HepG2 (cell line): ENCODE data around the gene JADE3. TPM values are rescaled to one million over a fixed set of nuclear protein-coding genes. Genes with fewer than 3 reads are reported as not detected.

ENCODE experiments used
- ATRX ChIP-seq: sonication (generic); formaldehyde crosslinking; IDR thresholded peaks from 2 replicates; pipeline ENCODE4 v1.4.0; 2020; ENCODE audit warnings: missing genetic modification reagents, borderline replicate concordance
- BCL6 ChIP-seq: IDR thresholded peaks from 2 replicates; pipeline ENCODE4 v1.6.1; 2016; ENCODE audit warnings: missing genetic modification reagents, missing compliant biosample characterization
- GATAD1 ChIP-seq: IDR thresholded peaks from 2 replicates; pipeline ENCODE4 v1.6.1; 2016; ENCODE audit warnings: missing genetic modification reagents, missing compliant biosample characterization
- HDAC1 ChIP-seq: sonication (generic); formaldehyde crosslinking; IDR thresholded peaks from 2 replicates; pipeline ENCODE4 v1.5.1; 2020; ENCODE audit warnings: mild to moderate bottlenecking, missing genetic modification reagents
- HOXA7 ChIP-seq: sonication (generic); formaldehyde crosslinking; IDR thresholded peaks from 2 replicates; pipeline ENCODE4 v1.8.1; 2022; ENCODE audit warnings: mild to moderate bottlenecking, missing genetic modification reagents, moderate library complexity
- KDM1A ChIP-seq: IDR thresholded peaks from 2 replicates; pipeline ENCODE4 v1.6.1; 2016; ENCODE audit warnings: missing compliant biosample characterization
- KDM6A ChIP-seq: IDR thresholded peaks from 2 replicates; pipeline ENCODE4 v1.6.1; 2016; ENCODE audit warnings: low read depth
- MAFG ChIP-seq: sonication (generic); formaldehyde crosslinking; IDR thresholded peaks from 2 replicates; pipeline ENCODE4 v1.5.1; 2020; ENCODE audit warnings: mild to moderate bottlenecking, missing genetic modification reagents
- PAXIP1 ChIP-seq: sonication (generic); formaldehyde crosslinking; conservative IDR thresholded peaks from 2 replicates; pipeline ENCODE4 v1.4.0; 2020; ENCODE audit warnings: mild to moderate bottlenecking, missing genetic modification reagents, moderate library complexity
- RAD51 ChIP-seq: fragments of 450-650 bp; IDR thresholded peaks from 2 replicates; pipeline ENCODE4 v1.6.1; 2016; ENCODE audit warnings: borderline replicate concordance
- SKIL ChIP-seq: sonication (generic); formaldehyde crosslinking; IDR thresholded peaks from 2 replicates; pipeline ENCODE4 v1.8.0; 2022; ENCODE audit warnings: missing genetic modification reagents, mild to moderate bottlenecking, moderate library complexity, borderline replicate concordance
- SNRNP70 ChIP-seq: fragments of 200-400 bp; formaldehyde crosslinking; IDR thresholded peaks from 2 replicates; pipeline ENCODE4 v1.6.1; 2017; ENCODE audit warnings: mild to moderate bottlenecking, low read depth, low read length, moderate library complexity
- TBP ChIP-seq: sonication (generic); formaldehyde crosslinking; IDR thresholded peaks from 2 replicates; pipeline ENCODE4 v1.5.0; 2020; ENCODE audit warnings: missing genetic modification reagents
- THYN1 ChIP-seq: sonication (generic); formaldehyde crosslinking; IDR thresholded peaks from 2 replicates; pipeline ENCODE4 v1.8.1; 2023; ENCODE audit warnings: low read depth, mild to moderate bottlenecking, moderate library complexity, missing genetic modification reagents, borderline replicate concordance
- ZBTB44 ChIP-seq: sonication (generic); formaldehyde crosslinking; IDR thresholded peaks from 2 replicates; pipeline ENCODE4 v1.4.0; 2020; ENCODE audit warnings: missing genetic modification reagents
- ZFP37 ChIP-seq: sonication (generic); formaldehyde crosslinking; IDR thresholded peaks from 2 replicates; pipeline ENCODE4 v1.4.0; 2020; ENCODE audit warnings: missing genetic modification reagents, borderline replicate concordance
- ZMYM2 ChIP-seq: sonication (generic); formaldehyde crosslinking; IDR thresholded peaks from 2 replicates; pipeline ENCODE4 v1.8.0; 2022; ENCODE audit warnings: mild to moderate bottlenecking, missing genetic modification reagents
- ZNF180 ChIP-seq: sonication (generic); formaldehyde crosslinking; IDR thresholded peaks from 2 replicates; pipeline ENCODE4 v1.4.0; 2020; ENCODE audit warnings: low read depth, missing genetic modification reagents, borderline replicate concordance
- ZNF720 ChIP-seq: sonication (generic); formaldehyde crosslinking; IDR thresholded peaks from 2 replicates; pipeline ENCODE4 v1.4.0; 2020; ENCODE audit warnings: missing genetic modification reagents
- ZNF749 ChIP-seq: sonication (generic); formaldehyde crosslinking; IDR thresholded peaks from 2 replicates; pipeline ENCODE4 v1.8.0; 2022; ENCODE audit warnings: mild to moderate bottlenecking, missing genetic modification reagents, moderate library complexity, borderline replicate concordance
- ZSCAN5A ChIP-seq: sonication (generic); formaldehyde crosslinking; IDR thresholded peaks from 2 replicates; pipeline ENCODE4 v1.8.0; 2022; ENCODE audit warnings: mild to moderate bottlenecking, missing genetic modification reagents, borderline replicate concordance
- polyA plus RNA-seq, 8 experiments: library from polyadenylated mRNA; depleted of rRNA in 3 of 8; stranded (reverse) in 7 of 8; unstranded in 1 of 8; fragments of >200 nt; fragmentation: Illumina TruSeq in 4 of 8; extraction: Trizol in 4 of 8; gene quantifications; 2 replicates each; pipeline versions ENCODE4 v1.2.1 to v1.2.3, GENCODE V29; 2011 to 2016; ENCODE audit warnings: low read depth in 4 of 8, missing spikeins in 1 of 8, mixed read lengths in 1 of 8; ENCODE audit not compliant: insufficient read depth in 1 of 8
- total RNA-seq, 5 experiments: library from RNA; depleted of rRNA; stranded (reverse); fragments of >200 nt; fragmentation: Illumina TruSeq; extraction: Trizol; gene quantifications; 2 replicates each; pipeline ENCODE4 v1.2.3, GENCODE V29; 2016; ENCODE audit warnings: low read depth in 1 of 5

JADE3 gene
- total and polyA plus RNA-seq, 2 of the 13 experiments (the other 11 are each of a cell fraction or from before 2014, with no cell fraction given): 7.7 to 7.8 TPM

- TF ChIP-seq ZSCAN5A (CRISPR knock-in tag): no peak
- peak; percentile 88 for TF ChIP-seq KDM6A (CRISPR knock-in tag)
- no peak for TF ChIP-seq ZNF720
- TF ChIP-seq ZFP37 (CRISPR knock-in tag): no peak
- no peak for TF ChIP-seq ATRX (CRISPR knock-in tag)
- TF ChIP-seq GATAD1 (CRISPR knock-in tag): no peak
- no peak for TF ChIP-seq THYN1
- TF ChIP-seq ZBTB44 (CRISPR knock-in tag): no peak
- no peak for TF ChIP-seq HOXA7
- TF ChIP-seq MAFG (CRISPR knock-in tag): no peak
- no peak for TF ChIP-seq ZMYM2 (CRISPR knock-in tag)
- TF ChIP-seq SNRNP70: no peak
- TF ChIP-seq ZNF180 (CRISPR knock-in tag): no peak
- TF ChIP-seq KDM1A (CRISPR knock-in tag): no peak
- TF ChIP-seq SKIL (CRISPR knock-in tag): peak; percentile 74; the same call in 1 of the 2 replicates
- TF ChIP-seq PAXIP1: peak; percentile 96
- TF ChIP-seq HDAC1: peak; percentile 80
- TF ChIP-seq TBP: no peak
- peak; percentile 87 for TF ChIP-seq BCL6
- TF ChIP-seq RAD51: no peak
- no peak; the same call in 1 of the 2 replicates for TF ChIP-seq ZNF749 (CRISPR knock-in tag)
These were observed 168.1 kb downstream of the JADE3 start (continued) for GRCh38 chrX:47080215-47080914.
